Measurements from ENCODE around the gene ZNF135.

Gene ZNF135

DNA sequence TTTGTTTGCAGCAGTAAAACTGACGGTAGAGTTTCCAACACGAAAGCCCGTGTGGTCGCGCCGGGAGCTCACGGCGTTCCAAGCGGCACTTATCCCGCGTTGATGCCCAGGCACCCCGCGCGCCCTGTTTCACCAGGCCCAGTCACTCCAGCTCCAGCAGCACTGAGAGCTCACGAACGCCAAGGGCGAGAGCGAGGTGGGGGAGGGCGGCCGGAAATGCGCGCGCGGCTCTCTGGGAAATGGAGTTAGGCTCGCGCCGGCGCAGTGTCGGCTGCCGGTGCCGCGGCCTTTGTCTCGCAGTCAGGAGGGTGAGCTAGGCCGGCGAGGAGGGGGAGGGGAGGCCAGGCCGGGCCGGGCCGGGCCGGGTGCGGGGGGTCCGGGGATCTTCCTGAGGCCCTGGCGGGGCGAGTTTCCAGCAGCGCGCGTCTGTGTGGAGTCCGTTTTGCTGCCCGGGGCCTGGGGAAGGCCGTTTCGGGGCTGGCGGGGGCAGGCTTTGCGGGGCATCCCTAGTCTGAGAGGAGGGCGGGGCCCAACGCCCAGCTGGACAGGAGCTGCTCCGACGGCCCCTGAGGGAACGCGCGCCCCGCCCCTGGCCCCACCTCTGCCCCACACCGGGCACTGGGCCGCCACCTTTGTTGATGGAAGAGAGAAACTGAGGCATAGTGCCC is at the start of gene ZNF135:
Gene ZNF135, plus strand, starts transcription at position 280 of the 668 bp plus-strand sequence. CDS start 721 bp downstream, outside the sequence.
- peak; percentile 97 for DNase-seq

DNA sequence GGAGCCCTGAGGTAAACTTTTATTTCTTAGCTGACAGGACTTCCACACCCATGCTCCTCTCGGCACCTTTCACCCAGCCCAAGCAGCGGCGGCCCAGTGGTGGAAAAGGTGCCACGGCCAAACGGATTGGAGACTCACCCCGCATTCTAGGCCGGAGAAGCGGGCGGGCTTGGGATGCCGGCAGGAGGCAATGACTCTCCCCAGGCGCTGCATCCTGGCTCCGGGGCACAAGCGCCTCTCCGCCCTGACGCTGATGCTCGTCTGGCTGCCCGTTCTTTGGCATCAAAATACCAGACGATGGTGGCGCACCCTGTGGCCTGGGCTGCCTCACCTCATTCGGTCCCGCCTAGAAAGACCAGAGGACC is 49.8 kb upstream of the ZNF135 start:
- no peak for DNase-seq

DNA sequence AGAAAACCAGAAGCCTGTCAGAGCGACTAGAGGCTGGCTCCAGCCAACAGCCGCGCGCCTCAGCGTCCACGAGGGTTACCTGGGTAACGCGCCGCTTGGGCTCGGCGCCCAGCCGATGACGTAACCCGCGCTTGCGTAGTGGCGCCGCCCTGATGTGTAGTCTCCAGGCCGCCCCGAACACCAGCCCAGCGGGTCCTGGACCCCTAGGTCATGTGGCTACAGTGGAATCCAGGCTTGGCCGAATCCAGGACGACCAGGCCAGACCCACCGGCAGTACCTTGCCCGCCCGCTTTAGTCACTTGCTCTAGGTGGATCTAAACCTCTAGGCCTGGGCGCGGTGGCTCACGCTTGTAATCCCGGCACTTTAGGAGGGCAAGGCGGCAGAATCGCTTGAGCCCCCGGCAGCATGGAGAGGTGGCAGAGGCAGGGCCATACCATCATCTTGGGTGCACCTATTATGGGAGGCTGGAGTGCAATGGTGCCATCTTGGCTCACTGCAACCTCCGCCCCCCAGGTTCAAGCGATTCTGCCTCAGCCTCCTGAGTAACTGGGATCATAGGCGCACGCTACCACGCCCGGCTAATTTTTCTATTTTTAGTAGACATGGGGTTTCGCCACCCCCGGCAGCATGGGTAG is 49.3 kb upstream of the ZNF135 start:
- peak; percentile 97 for DNase-seq

DNA sequence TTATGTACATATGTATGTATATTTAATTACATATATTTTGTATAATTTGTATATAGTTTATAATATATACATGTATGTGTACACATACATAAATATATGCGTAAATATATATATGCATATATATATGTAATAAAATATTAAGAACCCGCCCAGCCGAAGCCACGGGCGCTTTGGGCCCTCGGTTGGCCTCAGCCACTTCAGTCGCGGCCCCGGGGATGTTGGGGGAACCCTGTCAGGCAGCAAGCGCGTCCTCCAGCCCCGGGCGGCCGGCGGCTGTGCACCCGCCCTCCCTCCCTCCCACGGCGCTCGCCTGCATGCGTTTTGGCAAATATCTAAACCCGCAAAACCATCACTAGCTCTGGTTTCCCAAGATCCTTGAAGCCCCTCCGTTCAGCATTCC is 48.6 kb upstream of the ZNF135 start:
- DNase-seq = no peak

DNA sequence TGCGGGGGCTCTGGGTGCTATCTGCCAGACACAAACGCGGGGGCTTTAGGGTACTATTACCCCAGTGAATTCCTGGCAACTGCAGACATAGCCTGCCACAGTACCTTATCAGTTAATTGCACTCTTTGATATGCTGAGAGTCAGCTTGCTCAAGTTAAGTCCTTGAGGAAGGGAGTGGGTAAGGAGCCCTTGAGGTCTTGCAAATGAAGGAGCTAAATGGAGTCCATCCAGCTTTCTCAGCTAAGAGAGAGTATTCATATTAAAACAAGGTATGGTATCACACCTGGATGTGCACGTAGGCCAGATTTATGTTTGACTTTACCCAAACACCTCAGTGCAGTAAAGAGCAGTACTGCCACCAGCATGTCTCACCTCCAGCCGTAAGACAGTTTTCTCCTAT is 44.9 kb upstream of the ZNF135 start:
- peak; percentile 79 for DNase-seq

DNA sequence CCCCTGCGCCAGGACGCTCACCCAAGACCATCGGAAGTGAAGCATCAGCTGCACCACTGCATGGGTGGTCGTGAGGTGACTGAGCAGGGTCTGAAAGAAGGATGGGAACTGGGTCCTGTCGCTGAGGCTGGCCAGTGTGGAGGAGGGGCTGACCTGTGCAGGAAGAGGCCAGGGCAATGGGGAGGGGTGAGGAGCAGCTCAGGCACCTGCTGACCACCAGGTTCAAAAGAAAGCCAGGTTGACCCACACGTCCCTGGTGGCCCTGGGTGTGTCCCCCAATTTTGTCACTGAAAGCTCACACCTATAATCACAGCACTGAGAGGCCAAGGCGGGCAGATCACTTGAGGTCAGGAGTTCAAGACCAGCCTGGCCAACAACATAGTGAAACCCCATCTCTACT is 39.0 kb upstream of the ZNF135 start:
- no peak for DNase-seq

DNA sequence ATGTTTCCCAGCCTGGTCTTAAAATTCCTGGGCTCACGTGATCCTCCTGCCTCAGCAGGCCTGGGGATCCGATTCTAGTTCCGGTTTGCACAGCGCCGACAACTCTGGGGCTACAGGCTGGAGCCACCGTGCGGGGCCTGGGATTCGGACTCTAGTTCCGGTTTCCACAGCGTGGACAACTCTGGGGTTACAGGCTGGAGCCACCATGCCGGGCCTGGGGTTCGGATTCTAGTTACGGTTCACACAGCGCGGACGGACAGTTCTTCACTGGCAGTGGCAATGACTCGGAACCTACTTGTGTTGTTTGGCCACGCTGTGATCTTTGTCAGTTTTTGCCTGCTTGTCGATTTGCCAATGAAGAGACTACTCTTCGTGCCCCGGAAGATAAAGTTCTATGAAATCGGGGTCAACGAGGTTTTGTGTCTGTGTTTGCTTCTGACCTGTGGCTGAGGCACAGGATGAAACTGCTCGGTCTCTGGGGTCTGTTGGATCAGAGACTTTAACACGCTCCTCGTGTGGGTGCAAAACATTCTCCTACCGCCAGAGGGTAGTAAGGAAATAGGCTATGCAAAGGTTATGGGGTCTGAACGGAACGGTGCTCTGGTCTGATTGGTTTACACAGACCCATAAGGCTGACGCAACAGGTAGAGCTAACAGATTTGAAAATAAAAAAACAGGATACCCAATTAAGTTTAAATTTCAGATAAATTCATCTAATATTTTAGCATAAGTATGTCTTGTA is 37.4 kb upstream of the ZNF135 start:
- DNase-seq = peak; percentile 93

DNA sequence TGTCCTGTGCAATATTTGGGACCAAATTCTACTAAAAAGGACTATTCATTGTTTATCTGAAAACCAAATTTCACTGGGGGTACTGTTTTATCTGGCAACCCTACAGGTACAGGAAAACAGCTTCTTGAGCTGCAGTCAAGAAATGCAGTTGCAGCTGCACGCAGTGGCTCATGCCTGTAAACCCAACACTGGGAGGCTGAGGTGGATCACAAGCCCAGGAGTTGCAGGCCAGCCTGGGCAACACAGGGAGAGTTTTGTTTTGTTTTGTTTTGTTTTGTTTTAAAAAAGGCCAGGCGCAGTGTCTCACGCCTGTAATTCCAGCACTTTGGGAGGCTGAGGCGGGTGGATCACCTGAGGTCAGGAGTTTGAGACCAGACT is 36.8 kb upstream of the ZNF135 start:
- no peak for DNase-seq

DNA sequence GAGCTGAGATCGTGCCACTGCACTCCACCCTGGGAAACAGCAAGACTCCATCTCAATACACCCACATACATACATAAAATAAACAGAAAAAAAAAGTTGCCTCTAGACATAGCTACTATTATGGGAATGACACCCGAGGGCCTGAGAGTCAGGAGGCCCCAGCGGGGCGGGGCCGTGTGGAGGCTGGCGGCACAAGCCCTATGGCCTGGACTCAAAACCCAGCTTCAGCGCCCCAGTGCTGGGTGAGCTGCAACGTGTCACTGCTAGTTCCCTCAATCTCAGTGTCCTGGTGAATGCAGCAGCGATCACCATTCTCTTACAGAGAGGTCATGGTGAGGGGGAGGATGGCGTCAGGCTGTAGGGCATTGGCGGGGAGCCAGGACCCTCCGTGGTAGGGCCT is 34.4 kb upstream of the ZNF135 start:
- no peak for DNase-seq

DNA sequence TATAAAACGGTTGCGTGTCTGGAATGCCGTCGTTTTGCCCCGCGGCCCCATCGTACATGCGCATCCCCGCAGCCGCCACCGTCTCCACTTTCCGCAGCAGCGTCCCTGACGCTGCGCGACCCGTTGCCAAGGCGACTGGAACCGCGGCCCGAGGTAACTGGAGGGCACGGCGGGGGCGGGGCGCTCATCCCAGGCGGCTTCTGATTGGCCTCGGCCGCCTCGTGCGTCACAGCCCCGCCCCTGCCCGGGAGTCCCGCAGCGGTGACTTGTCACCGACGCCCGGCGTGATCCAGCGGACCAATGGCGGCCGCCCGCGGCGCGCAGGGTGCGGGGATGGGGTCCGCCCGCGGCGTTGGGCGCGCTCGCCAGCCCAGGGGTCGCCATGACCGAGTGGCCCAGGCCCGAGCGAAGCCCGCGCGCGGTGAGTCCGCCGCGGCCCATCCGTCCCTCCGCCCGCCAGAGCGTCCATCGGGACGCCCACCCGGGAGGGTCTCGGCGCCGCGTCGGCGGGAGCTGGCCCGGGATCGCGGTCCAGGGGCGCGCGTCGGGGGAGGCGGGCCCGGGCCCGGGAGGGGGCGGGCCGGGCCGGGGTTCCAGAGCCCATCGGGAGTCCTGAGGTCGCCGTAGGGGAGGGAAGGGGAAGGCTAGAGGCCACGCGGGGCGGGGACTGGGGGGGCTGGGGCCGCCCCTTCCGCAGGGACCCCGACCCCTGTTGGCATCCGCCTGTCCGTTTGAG is 25.2 kb upstream of the ZNF135 start, which contains the start of gene ZSCAN1:
Gene ZSCAN1, plus strand, starts transcription at position 285 of the 736 bp plus-strand sequence. CDS start 3,812 bp downstream, outside the sequence.
- DNase-seq = peak; percentile 98

DNA sequence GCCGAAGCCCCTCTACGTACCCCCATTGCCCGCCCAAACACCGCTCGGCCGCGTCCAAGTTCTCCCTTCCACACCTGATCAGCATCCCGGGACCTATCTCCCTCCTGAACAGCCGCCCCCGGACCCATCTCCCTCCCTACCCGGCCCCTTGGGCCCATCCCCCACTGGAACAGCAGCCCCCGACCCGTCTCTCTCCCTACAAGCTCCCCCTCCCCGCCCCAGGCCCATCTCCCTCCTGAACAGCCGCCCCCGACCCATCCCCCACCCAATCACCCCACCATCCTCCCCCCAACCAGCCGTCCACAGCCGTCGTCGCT is 24.6 kb upstream of the ZNF135 start:
- no peak for DNase-seq

DNA sequence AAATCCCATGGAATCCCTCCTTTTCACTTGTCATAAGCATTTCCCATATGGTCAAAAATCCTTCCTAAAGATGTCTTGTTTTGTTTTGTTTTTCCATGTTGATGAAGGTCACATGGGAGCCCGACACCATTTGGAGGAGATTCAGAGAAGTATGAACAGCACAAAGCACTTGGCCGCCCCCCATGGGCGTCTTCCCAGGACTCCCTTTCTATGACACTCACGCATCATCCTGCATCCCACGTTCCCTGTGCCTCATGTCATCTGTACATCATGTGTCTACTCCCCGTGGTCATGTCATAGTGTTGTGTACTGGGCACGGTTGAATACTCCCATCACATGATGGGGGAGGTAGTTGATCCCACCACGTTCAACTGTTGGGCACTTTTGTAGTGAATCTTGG is 23.2 kb upstream of the ZNF135 start:
- no peak for DNase-seq

DNA sequence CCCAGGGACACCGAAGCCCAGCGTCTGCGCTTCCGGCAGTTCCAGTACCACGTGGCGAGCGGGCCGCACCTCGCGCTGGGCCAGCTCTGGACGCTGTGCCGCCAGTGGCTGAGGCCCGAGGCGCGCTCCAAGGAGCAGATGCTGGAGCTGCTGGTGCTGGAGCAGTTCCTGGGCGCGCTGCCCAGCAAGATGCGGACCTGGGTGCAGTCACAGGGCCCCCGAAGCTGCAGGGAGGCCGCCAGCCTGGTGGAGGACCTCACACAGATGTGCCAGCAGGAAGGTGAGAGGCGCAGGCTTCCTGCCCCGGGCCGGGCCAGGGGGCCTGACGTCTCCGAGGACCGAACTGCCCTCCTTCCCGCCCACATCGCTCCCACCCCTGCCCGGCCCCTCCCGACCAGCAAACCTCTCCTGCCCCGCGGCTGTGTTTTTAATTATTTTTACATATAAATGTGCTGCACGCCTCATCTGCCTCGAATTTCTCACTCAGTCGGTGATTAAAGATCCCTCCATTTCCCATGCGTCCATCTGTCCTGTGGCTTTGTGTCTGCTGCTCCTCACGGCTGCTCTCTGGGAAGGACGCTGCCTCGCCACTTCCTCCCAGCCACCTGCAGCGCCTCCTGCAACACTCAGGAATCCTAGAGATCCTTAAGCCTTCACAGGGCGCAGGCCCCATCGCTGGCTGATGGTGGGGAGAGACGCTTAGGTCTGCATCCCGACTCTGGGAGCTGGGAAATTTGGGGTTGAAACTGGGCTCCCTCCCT is 21.0 kb upstream of the ZNF135 start:
- no peak for DNase-seq

DNA sequence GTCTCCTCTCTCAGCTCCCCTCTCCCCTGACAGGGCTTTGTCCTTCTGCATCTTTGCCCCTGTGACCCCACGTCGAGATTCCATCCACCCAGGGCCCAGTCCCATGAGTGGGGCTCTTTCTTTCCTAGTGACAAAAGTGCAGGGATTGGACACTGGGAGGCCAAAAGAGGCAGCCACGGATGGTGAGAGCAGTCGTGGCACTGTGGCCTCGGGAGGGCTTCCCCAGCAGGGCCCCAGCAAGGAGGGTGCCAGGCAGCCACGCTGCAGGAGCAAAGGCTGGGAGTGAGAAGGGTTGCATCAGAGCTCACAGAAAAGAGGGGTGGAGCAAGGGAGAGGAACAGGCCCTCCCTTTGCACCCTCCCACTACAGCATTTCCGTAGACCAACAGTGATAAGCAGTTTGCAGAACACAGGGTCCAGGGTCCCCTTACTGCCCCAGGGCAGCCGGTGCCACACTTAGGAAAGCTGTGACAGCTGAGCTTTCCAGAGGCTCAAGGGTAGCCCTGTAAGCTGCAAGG is 20.3 kb upstream of the ZNF135 start:
- peak; percentile 85 for DNase-seq

DNA sequence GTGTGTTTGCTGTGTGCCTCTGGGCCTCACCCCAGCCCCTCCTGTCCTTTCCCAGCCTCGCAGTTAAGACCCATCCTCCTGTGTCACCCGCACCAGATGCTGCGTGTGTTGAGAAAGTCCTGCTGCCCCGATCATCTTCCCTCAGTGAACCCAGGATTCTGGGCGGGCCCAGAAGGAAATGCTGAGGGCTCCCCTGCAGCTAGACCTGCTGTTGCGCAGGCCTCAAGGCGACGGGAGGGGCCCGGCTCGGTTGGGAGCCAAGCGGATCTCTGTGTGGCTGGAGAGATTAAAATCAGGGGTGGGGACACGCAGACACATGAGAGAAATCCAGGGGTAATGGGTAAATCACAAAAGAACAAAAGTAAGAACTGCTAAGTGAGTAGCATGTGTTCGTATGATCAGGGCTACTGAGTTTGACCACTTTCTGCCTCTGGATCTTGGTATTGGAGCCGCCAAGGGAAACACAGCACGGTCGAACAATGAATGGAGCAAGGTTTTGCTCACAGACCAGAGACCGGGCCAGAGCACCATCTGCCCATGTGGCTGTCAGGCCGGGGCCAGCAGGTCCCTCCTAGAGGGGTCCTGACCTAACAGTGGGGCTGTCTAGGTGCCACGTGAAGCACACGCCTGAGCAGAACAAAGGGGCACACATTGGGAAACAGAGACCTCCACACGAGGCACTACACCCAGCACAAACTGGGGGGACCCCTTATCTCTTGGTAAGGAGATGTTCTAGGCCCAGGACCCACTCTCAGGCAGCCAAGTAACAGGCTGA is 18.1 kb upstream of the ZNF135 start:
- no peak for DNase-seq

DNA sequence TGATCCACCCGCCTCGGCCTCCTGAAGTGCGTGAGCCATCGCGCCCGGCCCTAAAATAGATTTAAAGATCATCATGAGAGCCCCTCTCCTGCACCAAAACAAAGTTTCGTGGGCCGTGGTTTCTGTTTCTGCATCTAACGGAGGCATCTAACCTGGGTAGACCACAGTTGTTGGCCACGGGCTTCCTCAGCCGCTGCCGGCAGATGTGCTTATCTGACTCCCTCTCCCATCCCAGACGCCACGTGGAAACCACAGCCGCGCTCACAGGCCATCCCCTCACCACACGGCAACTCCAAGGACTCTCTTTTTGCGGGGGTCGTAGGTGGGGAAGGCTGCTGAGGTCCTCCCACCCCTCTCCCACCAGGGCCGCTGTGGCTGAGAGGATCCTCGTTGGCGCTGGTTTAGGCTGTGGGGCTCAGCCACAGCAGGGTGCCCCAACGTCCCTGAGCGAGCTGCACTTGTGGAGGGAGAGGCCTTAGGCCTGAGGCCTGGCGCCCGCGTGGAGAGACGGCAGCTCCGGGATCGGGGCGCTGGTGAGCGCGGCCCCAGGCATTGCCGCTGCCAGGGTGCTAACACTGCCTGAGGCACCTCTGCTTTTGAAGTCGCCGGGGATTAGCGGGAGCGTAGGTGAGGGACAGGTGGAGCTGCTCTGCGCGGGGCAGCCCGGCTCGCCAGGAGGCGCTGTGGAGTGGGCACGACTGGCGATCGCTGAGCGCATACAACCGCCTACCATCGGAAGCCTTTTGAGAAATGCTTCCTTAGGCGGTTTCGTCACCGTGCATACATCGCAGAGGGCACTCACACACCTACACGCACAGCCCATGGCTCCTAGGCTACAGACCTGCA is 16.4 kb upstream of the ZNF135 start:
- DNase-seq = no peak

DNA sequence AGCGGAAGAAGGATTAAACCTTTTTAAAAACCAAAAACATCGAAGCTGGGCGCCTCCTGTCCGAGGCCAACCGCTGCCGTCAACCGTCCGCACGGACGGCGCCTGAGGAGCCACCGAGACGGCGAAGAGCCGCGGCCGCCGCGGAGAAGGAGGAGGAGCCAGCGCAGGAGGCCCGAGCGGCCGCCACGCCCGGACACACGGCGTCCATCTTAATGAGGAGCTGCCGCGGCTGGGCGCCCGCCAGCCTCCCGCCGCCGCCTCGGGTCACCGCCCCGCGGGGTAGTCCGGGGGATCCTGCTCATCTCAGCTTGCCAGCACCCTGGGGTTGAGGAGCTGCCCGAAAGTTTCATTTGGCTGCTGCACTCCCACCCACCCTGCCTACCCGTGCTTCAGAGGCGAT is 14.7 kb upstream of the ZNF135 start:
- no peak for DNase-seq

DNA sequence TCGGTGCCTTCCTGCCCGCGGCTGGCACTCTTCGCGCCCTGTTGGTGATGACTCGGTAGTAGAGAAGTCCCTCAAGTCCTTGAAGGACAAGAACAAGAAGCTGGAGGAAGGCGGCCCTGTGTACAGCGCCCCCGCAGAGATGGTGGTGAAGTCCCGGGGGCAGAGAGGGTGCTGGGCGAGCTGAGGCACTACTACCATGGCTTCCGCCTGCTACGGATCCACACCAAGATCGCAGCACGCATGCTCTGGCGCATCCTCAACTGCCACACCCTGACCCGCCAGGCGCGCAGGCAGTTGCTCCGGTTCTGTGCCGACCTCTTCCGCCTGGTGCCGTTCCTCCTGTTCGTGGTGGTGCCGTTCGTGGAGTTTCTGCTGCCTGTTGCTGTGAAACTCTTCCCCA is 14.2 kb upstream of the ZNF135 start:
- DNase-seq = no peak

DNA sequence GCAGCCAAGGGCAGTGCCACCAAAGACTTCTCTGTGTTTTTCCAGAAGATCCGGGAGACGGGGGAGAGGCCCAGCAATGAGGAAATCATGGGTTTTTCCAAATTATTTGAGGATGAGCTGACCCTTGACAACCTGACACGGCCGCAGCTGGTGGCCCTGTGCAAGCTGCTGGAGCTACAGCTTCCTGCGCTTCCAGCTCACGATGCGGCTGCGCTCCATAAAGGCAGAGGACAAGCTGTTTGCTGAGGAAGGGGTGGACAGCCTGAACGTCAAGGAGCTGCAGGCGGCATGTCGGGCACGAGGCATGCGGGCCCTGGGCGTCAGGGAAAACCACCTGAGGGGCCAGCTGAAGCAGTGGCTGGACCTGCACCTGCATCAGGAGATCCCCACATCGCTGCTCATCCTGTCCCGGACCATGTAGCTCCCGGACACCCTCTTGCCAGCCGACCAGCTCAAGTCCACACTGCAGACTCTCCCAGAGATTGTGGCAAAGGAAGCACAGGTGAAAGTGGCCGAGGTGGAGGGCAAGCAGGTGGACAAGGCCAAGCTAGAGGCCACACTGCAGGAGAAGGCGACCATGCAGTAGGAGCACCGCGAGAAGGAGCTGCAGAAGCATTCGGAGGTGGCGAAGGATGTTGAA is 13.6 kb upstream of the ZNF135 start:
- DNase-seq = no peak

DNA sequence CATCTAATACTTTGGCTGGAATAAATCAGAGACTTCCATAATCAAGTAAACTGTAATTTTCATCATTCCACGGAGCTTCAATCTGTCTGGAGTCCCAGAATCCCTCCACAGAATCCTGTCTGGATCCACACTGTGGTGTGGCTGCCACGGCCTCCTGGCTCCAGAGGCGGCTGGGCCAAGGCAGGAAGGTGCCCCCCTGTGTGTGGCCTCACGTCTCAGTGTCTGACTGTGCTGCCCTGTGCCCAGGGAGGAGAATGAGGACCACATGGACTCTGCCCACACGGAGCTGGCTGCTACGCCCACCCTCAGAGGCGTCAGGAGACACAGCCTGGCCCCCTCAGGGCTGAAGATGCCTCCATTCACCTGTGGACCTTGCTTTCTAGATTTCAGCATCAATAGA is 12.2 kb upstream of the ZNF135 start:
- no peak for DNase-seq

Data from OCI-M1 (cell line).